Right lobe of liver (tissue), 4 donors: ENCODE data around the gene CNFN.

ENCODE experiments used
- POLR2A ChIP-seq: fragments of 450-650 bp; IDR thresholded peaks from one replicate; pipeline ENCODE4 v1.6.1; 2017; ENCODE audit warnings: antibody characterized with exemption, mild to moderate bottlenecking
- TF ChIP-seq, protein P1 (sequence below), 4 donors: fragments of 200-600 bp in 3 of 4; fragments of 450-650 bp in 1 of 4; IDR thresholded peaks; one replicate each; pipeline versions ENCODE4 v1.5.1 to v1.8.0; 2016 to 2022; ENCODE audit warnings: antibody characterized with exemption in 4 of 4, mild to moderate bottlenecking in 2 of 4
- donor health status: DM: no; HTN: no; CAD: no.
- donor health status: DM: no; HTN: no; CAD: no.
- donor health status: DM: no; HTN: yes; CAD: no.

DNA sequence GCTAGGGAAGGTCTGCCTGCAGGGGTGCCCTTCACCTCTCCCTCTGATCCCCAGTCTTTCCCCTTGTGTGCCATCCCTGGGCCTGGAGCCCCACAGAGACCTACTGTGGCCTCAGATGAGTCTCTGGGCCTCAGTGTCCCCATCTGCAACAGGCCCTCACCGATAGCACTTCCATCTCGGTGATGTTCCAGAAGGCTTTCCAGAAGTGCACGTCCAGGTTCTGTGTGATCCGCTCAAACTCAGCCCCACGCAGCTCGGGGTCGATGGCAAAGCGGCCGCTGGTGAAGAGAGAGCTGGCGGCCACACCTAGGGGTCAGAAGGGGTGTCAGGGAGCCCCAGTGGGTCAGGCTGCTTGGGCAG is 17.7 kb upstream of the CNFN start:
- TF ChIP-seq, protein P1, sequence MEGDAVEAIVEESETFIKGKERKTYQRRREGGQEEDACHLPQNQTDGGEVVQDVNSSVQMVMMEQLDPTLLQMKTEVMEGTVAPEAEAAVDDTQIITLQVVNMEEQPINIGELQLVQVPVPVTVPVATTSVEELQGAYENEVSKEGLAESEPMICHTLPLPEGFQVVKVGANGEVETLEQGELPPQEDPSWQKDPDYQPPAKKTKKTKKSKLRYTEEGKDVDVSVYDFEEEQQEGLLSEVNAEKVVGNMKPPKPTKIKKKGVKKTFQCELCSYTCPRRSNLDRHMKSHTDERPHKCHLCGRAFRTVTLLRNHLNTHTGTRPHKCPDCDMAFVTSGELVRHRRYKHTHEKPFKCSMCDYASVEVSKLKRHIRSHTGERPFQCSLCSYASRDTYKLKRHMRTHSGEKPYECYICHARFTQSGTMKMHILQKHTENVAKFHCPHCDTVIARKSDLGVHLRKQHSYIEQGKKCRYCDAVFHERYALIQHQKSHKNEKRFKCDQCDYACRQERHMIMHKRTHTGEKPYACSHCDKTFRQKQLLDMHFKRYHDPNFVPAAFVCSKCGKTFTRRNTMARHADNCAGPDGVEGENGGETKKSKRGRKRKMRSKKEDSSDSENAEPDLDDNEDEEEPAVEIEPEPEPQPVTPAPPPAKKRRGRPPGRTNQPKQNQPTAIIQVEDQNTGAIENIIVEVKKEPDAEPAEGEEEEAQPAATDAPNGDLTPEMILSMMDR (IDR thresholded peaks at IDR 0.05) = no peak
- TF ChIP-seq POLR2A = no peak
